ENCODE results near the gene C13orf46.

DNA sequence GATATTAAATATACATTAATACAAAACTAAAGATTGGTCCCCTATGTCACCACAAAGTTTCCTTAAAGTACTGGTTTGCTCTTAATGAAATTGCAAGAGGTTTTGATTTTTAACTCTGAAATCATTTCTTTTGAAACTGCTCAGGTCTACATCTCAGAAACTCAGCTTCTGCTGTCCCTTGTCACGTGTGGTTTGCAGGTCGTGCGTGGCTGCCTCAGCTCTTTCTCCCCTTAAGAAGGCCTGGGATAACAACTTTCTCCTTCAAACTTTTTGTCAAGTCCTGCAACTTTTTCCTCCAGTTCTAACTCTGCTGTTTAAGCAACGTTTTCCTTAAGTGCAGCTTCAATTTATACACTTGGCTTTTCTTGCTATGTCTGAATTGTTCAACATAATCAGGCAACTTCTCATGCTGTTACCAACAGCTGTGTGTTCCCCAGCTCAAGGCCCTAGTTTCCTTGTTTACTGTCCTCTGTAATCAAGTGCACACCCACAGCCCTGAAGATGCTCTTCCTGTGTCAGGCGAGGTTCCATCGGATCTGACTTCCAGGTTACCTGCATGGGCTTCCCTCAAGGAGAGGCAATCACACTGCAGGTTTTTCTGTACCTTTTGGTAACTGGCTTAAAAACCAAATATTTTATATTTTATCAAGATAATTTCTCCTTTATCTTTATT lies 13.5 kb downstream of the C13orf46 start:
- TF ChIP-seq, protein P1, sequence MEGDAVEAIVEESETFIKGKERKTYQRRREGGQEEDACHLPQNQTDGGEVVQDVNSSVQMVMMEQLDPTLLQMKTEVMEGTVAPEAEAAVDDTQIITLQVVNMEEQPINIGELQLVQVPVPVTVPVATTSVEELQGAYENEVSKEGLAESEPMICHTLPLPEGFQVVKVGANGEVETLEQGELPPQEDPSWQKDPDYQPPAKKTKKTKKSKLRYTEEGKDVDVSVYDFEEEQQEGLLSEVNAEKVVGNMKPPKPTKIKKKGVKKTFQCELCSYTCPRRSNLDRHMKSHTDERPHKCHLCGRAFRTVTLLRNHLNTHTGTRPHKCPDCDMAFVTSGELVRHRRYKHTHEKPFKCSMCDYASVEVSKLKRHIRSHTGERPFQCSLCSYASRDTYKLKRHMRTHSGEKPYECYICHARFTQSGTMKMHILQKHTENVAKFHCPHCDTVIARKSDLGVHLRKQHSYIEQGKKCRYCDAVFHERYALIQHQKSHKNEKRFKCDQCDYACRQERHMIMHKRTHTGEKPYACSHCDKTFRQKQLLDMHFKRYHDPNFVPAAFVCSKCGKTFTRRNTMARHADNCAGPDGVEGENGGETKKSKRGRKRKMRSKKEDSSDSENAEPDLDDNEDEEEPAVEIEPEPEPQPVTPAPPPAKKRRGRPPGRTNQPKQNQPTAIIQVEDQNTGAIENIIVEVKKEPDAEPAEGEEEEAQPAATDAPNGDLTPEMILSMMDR (optimal IDR thresholded peaks at IDR 0.05 in 1 of 3, IDR thresholded peaks at IDR 0.05 in 1 of 3, conservative IDR thresholded peaks at IDR 0.05 in 1 of 3; ENCODE audit: extremely low read depth in 1 of 3, insufficient read depth in 2 of 3, low read length in 3 of 3) = no peak
- no peak for TF ChIP-seq EZH2 (IDR thresholded peaks at IDR 0.05; ENCODE audit: low read length)
